Stomach smooth muscle (tissue), 2 donors: ENCODE data around the gene BMP6.

Experiments used
- H3K27ac ChIP-seq: one replicate; pipeline ENCODE4 v1.7.0; 2013; ENCODE audit warnings: mild to moderate bottlenecking, low read length, inconsistent platforms
- H3K27me3 ChIP-seq, 2 donors: one replicate each; pipeline ENCODE4 v1.7.0; 2013; ENCODE audit warnings: low read length in 2 of 2; ENCODE audit not compliant: insufficient read depth in 2 of 2, control insufficient read depth in 1 of 2
- H3K36me3 ChIP-seq, 2 donors: one replicate each; pipeline ENCODE4 v1.7.0; 2013; ENCODE audit warnings: low read length in 2 of 2; ENCODE audit not compliant: control insufficient read depth in 2 of 2, insufficient read depth in 2 of 2
- H3K4me1 ChIP-seq: one replicate; pipeline ENCODE4 v1.7.0; 2013; ENCODE audit warnings: low read length; ENCODE audit not compliant: control insufficient read depth, insufficient read depth
- H3K4me3 ChIP-seq, 2 donors: one replicate each; pipeline ENCODE4 v1.7.0; 2013; ENCODE audit warnings: low read length in 2 of 2
- H3K9ac ChIP-seq, 2 donors: one replicate each; pipeline ENCODE4 v1.7.0; 2013; ENCODE audit warnings: low read length in 2 of 2, mild to moderate bottlenecking in 1 of 2
- H3K9me3 ChIP-seq, 2 donors: one replicate each; pipeline ENCODE4 v1.7.0; 2013; ENCODE audit warnings: low read length in 2 of 2; ENCODE audit not compliant: control insufficient read depth in 2 of 2
- donor health status: healthy.
- donor health status: Pancreatic carcinoma.

Gene BMP6

GRCh38 chr6:7904654-7905319 is 178.9 kb downstream of the BMP6 start:
- H3K36me3 ChIP-seq, result peaks cover 38 to 45% of the 10 kb centered on the region in 2 donors
- H3K9me3 ChIP-seq, result no peaks in the 10 kb centered on the region
- peaks cover 11% of the 10 kb centered on the region for H3K4me1 ChIP-seq
- no peak overlapping the region for H3K4me3 ChIP-seq
- no peaks in the 10 kb centered on the region for H3K27me3 ChIP-seq
- no peak overlapping the region for H3K9ac ChIP-seq
- H3K27ac ChIP-seq, result no peak overlapping the region

DNA sequence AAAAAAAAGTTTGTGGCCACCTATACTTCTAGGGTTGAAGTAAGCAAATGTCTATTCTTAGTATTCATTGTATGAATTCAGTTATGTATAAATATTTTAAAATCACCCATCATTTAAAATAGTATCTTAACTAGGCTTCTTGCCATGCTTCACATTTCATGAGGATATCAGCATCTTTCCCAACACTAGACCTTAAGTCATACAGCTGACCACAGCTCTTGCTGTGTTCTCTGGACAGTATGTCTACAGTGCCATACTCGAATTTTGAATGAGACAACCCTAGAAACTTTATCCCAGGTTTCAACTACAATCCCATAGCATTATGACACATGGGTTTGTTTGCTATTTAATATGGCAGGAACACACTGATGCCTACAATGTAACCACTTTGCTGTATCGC is 179.5 kb downstream of the BMP6 start:
- Histone ChIP-seq H3K9me3 (no peaks in the 10 kb centered on the region), H3K36me3 (peaks cover 38 to 41% of the 10 kb centered on the region in 2 donors), H3K4me1 (peaks cover 12% of the 10 kb centered on the region), H3K27me3 (no peaks in the 10 kb centered on the region), H3K27ac (no peak overlapping the region), H3K4me3 (no peak overlapping the region), H3K9ac (no peak overlapping the region)

DNA sequence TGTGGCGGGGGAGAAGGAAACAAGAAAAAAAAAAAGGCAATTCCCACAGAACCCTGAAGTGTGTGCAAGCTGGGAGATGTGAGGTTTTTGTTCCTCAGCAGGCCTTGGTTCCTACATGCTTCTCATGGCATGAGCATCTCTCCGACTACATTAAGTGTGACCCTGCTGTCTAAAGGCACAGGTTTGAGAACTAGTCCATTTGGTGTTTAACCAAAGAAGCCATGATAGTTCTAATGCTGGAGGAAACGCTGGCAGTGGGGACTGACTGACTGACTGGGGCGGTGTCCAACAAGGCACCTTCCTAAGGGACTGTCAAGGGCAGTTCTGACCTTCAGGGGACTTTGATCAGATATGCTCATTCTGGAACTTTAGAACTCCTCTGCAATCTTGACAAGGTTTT is 180.8 kb downstream of the BMP6 start:
- H3K27me3 ChIP-seq, result no peaks in the 10 kb centered on the region
- no peaks in the 10 kb centered on the region for H3K9me3 ChIP-seq
- peaks cover 29% of the 10 kb centered on the region in 2 donors for H3K36me3 ChIP-seq
- H3K4me1 ChIP-seq, result peaks cover 19% of the 10 kb centered on the region
- H3K4me3 ChIP-seq, result no peak overlapping the region
- H3K9ac ChIP-seq, result no peak overlapping the region
- no peak overlapping the region for H3K27ac ChIP-seq

DNA sequence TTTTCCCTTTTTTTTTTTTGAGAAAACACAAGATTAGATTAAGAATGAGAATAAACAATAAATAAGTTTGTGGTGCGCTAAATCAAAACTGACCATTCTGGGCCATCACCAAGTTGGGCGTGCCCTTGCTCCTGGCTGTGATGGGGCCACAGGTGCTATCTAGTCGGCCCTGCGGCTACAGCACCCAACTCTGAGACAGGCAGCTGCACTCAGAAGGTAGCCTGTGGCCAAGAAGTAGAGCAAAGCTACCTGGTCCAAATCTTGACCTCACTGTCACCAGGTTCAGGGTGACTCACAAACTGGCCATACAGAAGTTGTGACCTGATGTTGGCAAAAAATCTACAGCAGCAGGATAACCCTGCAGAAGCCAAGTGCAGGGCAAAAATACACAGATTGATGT is 181.3 kb downstream of the BMP6 start:
- Histone ChIP-seq H3K9me3 (no peaks in the 10 kb centered on the region), H3K4me3 (no peak overlapping the region), H3K27ac (no peak overlapping the region), H3K9ac (no peak overlapping the region), H3K4me1 (peaks cover 19% of the 10 kb centered on the region), H3K36me3 (peaks cover 25% of the 10 kb centered on the region in 2 donors), H3K27me3 (no peaks in the 10 kb centered on the region)

- H3K9me3 ChIP-seq, result no peaks in the 10 kb centered on the region
- peak overlapping the region; percentile 74 to 78 for H3K9ac ChIP-seq
- no peaks in the 10 kb centered on the region for H3K27me3 ChIP-seq
- H3K36me3 ChIP-seq, result peaks cover 2% of the 10 kb centered on the region in 2 donors
- H3K27ac ChIP-seq, result no peak overlapping the region
- peak overlapping the region; percentile 77 to 78 for H3K4me3 ChIP-seq
- H3K4me1 ChIP-seq, result peaks cover 19% of the 10 kb centered on the region
These were observed 183.7 kb downstream of the BMP6 start for GRCh38 chr6:7909323-7910276.

GRCh38 chr6:7910298-7910653 is 184.4 kb downstream of the BMP6 start:
- peaks cover 15% of the 10 kb centered on the region for H3K4me1 ChIP-seq
- H3K27me3 ChIP-seq, result no peaks in the 10 kb centered on the region
- no peak overlapping the region for H3K9ac ChIP-seq
- no peak overlapping the region for H3K27ac ChIP-seq
- H3K9me3 ChIP-seq, result no peaks in the 10 kb centered on the region
- H3K4me3 ChIP-seq, result peak overlapping the region; percentile 46 to 78
- no peaks in the 10 kb centered on the region for H3K36me3 ChIP-seq

DNA sequence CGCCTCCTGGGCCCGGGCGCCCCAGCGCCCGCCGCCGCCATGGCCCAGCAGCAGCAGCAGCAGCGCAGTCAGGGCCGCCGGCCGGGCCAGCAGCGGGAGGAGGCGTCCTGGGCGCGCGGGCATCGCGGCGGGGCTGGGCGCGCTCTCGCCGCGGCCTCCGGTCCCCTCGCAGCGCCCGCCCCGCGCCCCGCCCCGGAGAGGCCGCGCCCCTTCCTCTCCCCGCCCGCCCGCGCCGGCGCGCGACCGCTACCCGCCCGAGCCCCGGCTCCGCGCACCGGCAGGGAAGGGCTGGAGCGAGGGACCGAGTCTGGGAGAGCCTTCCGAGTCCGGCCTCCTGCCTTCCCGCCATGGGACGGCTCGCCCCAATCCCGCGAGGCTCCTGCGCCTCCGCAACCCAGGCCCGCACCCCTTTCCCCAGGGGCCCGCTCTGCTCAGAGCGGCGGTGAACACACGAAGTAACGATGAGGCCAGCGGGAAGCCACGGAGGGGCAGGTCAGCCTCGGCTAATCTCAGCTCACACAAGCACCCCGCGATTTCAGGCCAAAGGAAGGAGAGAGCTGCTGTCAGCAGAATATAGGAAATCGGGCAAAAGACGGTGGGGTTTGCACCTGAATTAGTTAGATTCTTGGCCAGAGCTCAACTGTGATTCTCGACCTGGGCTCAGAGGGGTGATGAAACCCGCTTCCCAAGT is 184.9 kb downstream of the BMP6 start, which contains the start of gene TXNDC5:
Gene TXNDC5, minus strand, starts transcription at position 135 of the 691 bp plus-strand sequence. Its CDS starts 12 bp downstream, at position 123.
- Histone ChIP-seq H3K4me3 (peak within 1 kb of the TSS; percentile 80 to 81), H3K36me3 (no peaks in the 10 kb centered on the region), H3K27me3 (no peaks in the 10 kb centered on the region), H3K4me1 (peaks cover 17% of the 10 kb centered on the region), H3K9me3 (no peaks in the 10 kb centered on the region), H3K27ac (peak within 1 kb of the TSS; percentile 31), H3K9ac (peak within 1 kb of the TSS; percentile 75 to 78)

GRCh38 chr6:7911345-7911725 is 185.4 kb downstream of the BMP6 start:
- no peaks in the 10 kb centered on the region for H3K27me3 ChIP-seq
- peak overlapping the region; percentile 72 to 75 for H3K9ac ChIP-seq
- no peaks in the 10 kb centered on the region for H3K36me3 ChIP-seq
- H3K27ac ChIP-seq, result no peak overlapping the region
- H3K4me3 ChIP-seq, result peak overlapping the region; percentile 80 to 81
- H3K9me3 ChIP-seq, result no peaks in the 10 kb centered on the region
- peaks cover 17% of the 10 kb centered on the region for H3K4me1 ChIP-seq

DNA sequence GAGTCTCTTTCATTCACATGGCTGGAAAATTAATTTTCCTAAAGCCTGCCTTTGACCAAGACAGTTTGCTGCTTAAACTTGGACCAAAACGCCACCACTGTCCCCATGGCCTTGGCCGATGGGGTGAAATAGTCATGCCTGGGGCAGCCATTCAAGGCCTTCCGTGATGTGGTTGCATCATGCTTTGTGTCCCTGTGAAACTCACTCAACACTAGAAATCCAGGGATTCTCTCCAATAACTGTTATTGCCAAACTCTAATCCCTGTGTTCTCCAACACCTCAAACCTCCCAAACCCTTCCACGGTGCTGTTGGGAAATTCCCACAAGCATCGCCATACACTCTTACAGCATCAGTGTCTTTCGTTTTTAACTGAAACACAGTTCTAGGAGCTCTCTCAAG is 186.1 kb downstream of the BMP6 start:
- no peak overlapping the region for H3K4me3 ChIP-seq
- no peaks in the 10 kb centered on the region for H3K27me3 ChIP-seq
- no peak overlapping the region for H3K27ac ChIP-seq
- H3K9ac ChIP-seq, result no peak overlapping the region
- no peaks in the 10 kb centered on the region for H3K36me3 ChIP-seq
- H3K4me1 ChIP-seq, result peaks cover 17% of the 10 kb centered on the region
- H3K9me3 ChIP-seq, result no peaks in the 10 kb centered on the region

- H3K27me3 ChIP-seq, result no peaks in the 10 kb centered on the region
- no peak overlapping the region for H3K9ac ChIP-seq
- H3K27ac ChIP-seq, result no peak overlapping the region
These were observed 187.0 kb downstream of the BMP6 start for GRCh38 chr6:7912736-7913517.

More at GRCh38 chr6:7912736-7913517, 187.0 kb downstream of the BMP6 start:
- Histone ChIP-seq H3K9me3 (no peaks in the 10 kb centered on the region), H3K4me1 (peaks cover 17% of the 10 kb centered on the region), H3K36me3 (no peaks in the 10 kb centered on the region), H3K4me3 (no peak overlapping the region)
